Cardiac septum (tissue), 1 donor: ENCODE data around the gene FBXO4. TPM values are rescaled to one million over a fixed set of nuclear protein-coding genes. Genes with fewer than 3 reads are reported as not detected.

ENCODE experiments used
- DNase-seq: peaks from one replicate; pipeline ENCODE4 v3.0.0-alpha.2; 2020; ENCODE audit warnings: low spot score
- intact Hi-C: fragments of 100-400 bp; cut with DNase I; formaldehyde crosslinking; loops from one replicate; pipeline ENCODE4 v1.14.0; 2022
- long read RNA-seq: library from polyadenylated mRNA; unstranded; transcript quantifications from one replicate; pipeline ENCODE4 v2.0.0, GENCODE V29; 2021
- total RNA-seq: library from RNA; stranded (reverse); fragmentation: NEBNext Ultra II Directional; extraction: Animal tissue kit (Norgen Biotek cat#: 25700); gene quantifications from one replicate; pipeline ENCODE4 v1.2.1, GENCODE V29; 2021
- donor health status: DM: no; HTN: no; CAD: no.

FBXO4 gene, protein sequence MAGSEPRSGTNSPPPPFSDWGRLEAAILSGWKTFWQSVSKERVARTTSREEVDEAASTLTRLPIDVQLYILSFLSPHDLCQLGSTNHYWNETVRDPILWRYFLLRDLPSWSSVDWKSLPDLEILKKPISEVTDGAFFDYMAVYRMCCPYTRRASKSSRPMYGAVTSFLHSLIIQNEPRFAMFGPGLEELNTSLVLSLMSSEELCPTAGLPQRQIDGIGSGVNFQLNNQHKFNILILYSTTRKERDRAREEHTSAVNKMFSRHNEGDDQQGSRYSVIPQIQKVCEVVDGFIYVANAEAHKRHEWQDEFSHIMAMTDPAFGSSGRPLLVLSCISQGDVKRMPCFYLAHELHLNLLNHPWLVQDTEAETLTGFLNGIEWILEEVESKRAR
- 5.1 TPM for total RNA-seq
- long read RNA-seq, transcript FBXO4-201 (7 exons, 1,682 nt) = major isoform, 6 of 11 reads
- long read RNA-seq, partial matches to known transcripts = 0 of 11 reads
- long read RNA-seq, other reads (novel, unspliced or antisense) = 4 of 11 reads

- peak; percentile 95 for DNase-seq
- intact Hi-C loops = loop anchor here (1.0 to 2.0 kb wide), 2 partner anchors 20 to 56 kb away; partner anchors contain the start of gene RIMOC1
Observed at GRCh38 chr5:41924872-41925554, at the start of gene FBXO4. Gene FBXO4, plus strand, starts transcription at chr5:41925281. Its CDS starts 29 bp downstream, at chr5:41925310.

- intact Hi-C loops = no loop called here
- DNase-seq = no peak
Observed at GRCh38 chr5:41876678-41877077, 48.4 kb upstream of the FBXO4 start.

GRCh38 chr5:41877408-41877807 is 47.7 kb upstream of the FBXO4 start:
- DNase-seq = no peak
- intact Hi-C loops = no loop called here

- intact Hi-C loops = no loop called here
- DNase-seq = no peak
Observed at GRCh38 chr5:41878173-41878572, 46.9 kb upstream of the FBXO4 start.

DNA sequence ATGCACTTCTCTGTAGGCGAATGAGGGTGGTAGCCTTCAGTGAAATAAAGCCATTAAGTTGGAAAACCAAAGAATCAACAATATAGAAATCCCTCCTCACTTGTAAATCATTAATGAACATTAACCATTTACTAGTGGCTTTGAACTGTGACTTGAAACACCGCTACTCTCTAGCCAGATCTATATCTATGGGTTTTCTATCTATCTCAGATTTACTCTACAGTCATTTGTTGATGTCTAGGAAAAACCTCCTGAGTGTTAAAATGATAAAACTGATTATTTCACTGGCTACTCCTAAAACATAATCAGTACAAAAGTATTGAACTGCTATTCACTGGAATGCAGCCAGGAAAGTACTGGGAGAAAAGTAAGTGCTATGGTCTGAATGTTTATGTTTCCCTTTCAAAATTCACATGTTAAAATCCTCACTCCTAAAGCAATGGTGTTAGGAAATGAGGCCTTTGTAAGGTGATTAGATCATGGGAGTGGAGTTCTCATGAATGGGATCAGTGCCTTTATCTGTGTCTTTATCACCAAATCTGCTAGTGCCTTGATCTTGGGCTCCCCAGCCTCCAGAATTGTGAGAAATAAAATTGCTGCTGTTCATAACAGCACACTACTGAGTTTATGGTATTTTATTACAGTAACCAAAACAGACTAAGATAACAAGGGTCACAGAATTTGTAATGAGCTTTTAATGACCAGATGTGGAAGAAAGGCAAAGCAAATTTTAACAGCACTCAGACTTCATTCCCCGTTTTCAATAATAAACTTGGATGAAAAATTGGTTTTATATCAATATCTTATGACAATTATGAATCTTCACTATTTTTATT is 46.2 kb upstream of the FBXO4 start:
- intact Hi-C loops = no loop called here
- no peak for DNase-seq

DNA sequence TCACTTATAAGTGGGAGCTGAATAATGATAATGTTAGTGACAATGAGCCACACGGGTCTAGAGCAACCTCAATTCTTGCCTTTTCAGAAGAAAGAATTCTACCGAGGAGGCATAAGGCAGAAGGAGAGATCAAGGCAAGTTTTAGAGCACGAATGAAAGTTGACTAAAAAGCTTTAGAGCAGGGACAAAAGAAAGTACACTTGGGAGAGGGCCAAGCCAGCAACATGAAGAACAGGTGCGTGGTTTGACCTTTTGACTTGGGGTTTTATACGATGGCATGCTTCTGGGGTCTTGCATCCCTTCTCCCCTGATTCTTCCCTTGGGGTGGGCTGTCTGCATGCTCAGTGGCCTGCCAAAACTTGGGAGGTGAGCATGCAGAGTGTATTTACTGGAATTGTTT is 42.3 kb upstream of the FBXO4 start:
- intact Hi-C loops = no loop called here
- no peak for DNase-seq

DNA sequence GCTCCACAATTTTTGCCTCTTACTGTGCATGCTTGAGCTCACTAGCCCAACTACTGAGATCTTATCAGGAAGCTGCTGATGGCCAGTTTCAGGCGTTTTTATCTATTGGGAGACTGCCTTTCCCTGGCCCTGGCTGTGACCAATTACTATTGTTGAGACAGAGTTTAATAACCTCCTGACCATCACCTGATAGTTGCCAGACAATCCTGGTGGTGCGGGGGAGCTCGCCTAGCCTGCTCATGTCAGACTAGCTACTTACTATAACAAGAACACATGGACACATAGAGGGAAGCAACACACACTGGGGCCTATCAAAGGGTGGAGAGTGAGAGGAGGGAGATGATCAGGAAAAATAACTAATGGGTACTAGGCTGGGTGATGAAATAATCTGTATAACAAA is 41.8 kb upstream of the FBXO4 start:
- DNase-seq = no peak
- intact Hi-C loops = no loop called here

GRCh38 chr5:41883936-41884335 is 41.1 kb upstream of the FBXO4 start:
- no peak for DNase-seq
- intact Hi-C loops = no loop called here

GRCh38 chr5:41885286-41885685 is 39.8 kb upstream of the FBXO4 start:
- intact Hi-C loops = no loop called here
- DNase-seq = no peak

GRCh38 chr5:41891066-41891707 is 33.9 kb upstream of the FBXO4 start:
- DNase-seq = no peak
- intact Hi-C loops = no loop called here

- intact Hi-C loops = no loop called here
- DNase-seq = no peak
Observed at GRCh38 chr5:41892031-41892430, 33.0 kb upstream of the FBXO4 start.

- intact Hi-C loops = no loop called here
- no peak for DNase-seq
Observed at GRCh38 chr5:41893074-41893851, 31.8 kb upstream of the FBXO4 start.

GRCh38 chr5:41896230-41896629 is 28.9 kb upstream of the FBXO4 start:
- intact Hi-C loops = no loop called here
- no peak for DNase-seq

- no peak for DNase-seq
- intact Hi-C loops = no loop called here
Observed at GRCh38 chr5:41903382-41903891, 21.6 kb upstream of the FBXO4 start.

DNA sequence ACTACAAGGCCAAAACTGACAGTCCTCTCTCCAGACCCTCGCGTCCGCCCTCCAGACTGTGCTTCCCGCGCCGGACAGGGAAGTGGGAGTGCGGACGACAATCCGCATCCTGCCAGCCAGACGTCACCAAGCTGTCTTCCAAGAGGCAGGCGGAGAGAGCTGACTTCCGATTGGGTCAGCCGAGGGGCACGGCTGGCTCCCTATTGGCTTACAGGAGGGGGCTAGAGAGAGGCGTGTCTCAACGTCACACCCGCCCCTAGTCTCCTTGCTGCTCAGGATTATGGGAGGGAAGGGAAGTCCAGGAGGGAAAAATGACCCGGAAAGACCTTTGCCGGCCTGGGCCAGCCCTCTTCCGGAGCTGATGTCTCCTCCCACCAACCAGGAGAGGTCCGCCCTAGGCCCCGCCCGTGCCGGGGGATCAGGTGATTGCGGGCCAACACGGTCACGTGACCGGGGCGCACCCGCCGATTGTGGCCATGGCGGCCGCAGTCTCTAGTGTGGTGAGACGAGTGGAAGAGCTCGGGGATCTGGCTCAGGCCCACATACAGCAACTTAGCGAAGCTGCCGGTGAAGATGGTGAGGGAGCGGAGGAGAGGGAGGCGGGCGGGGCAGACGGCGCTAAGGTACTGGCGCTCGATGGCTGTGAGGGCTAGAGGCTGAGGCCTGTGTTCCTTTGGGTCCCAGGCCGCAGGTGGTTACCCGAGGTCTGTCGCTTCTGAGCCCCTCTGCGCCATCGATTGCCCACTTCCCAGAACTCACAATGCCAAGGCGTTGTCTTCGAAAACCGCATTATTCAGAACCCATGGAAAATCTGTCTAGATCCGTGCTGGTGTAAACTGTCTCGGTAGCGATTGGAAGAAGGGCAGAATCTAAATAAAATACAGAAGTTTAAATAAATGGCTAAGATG is 20.9 kb upstream of the FBXO4 start, which contains the start of gene RIMOC1:
Gene RIMOC1, plus strand, starts transcription at position 453 of the 908 bp plus-strand sequence. Its CDS starts 24 bp downstream, at position 477.
- intact Hi-C loops = loop anchor here (1.0 to 2.0 kb wide), 2 partner anchors 21 to 35 kb away; partner anchors contain the start of gene FBXO4
- DNase-seq = peak; percentile 99

DNA sequence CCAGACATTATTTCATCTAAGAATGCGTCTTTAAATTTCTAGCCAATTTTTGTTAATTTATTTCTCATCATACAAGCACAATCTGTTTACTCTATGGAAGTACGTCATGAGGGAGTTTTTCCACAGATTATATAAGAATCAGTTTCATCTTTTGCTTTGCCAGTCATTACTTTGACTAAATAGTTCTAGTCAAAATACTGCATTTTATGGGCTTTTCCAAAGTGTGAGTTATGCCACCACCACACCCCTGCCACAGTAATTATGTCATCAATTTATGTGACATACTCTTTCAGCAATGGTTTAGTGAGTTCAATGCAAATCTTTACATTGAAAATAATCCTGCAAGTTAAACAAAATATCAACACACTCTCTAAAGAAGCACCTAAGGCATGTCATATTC is 18.9 kb upstream of the FBXO4 start:
- DNase-seq = no peak
- intact Hi-C loops = no loop called here

- intact Hi-C loops = loop anchor here (1.0 kb wide), 1 partner anchor 38 kb away; the partner anchor contains the start of gene OXCT1
- no peak for DNase-seq
Observed at GRCh38 chr5:41908374-41909079, 16.6 kb upstream of the FBXO4 start.
